GM12875 (cell line): ENCODE measurements around the gene KRT5.

Source experiments
- H3K4me3 ChIP-seq: one replicate; pipeline ENCODE4 v1.5.1; 2011; ENCODE audit warnings: low read depth, low read length, control low read depth
- TF ChIP-seq, protein P1 (sequence below): IDR thresholded peaks from 2 replicates; pipeline ENCODE4 v1.5.1; 2011; ENCODE audit warnings: low read depth, mild to moderate bottlenecking, control low read depth, inconsistent platforms, low read length, moderate library complexity, borderline replicate concordance; ENCODE audit not compliant: insufficient read depth

The KRT5 gene

DNA sequence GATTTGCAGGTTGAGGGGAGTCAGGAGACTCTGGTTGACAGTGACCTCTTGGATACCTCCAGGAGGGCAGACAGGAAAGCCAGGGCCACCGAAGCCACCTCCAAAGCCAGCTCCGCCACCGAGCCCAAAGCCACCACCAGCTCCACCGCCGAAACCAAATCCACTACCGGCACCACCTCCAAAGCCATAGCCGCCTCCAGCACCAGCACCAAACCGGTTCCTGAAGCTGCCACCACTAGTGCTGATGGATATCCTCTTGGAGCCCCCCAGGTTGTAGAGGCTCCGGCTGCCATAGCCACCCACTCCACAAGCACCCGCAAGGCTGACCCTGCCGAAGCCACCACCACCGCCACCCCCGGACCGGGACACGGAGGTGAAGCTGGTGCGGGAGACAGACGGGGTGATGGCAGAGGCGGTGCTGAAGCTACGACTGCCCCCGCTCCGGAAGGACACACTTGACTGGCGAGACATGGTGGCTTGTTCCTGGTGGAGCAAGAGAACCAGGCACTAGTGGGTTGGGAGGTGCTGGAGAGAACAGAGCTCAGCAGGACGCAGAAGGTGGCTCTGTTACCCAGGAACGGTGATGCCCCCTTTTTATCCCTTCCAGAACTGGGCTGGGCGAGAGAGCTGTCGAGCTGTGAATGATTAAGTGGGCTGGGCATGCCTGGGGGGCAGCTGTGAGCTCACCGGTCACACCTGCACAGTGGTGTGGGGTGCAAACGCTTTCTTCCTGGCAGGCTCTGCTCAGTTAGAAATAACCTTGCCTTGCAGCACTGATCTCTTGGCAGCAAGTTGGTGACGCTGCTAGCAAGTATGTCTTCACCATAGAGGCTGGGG lies at the start of gene KRT5:
Gene KRT5 (minus strand): TSS at position 569 of the 837 bp plus-strand sequence. CDS start 98 bp downstream, at position 471.
- H3K4me3 ChIP-seq: no peak within 1 kb of the TSS
- TF ChIP-seq, protein P1, sequence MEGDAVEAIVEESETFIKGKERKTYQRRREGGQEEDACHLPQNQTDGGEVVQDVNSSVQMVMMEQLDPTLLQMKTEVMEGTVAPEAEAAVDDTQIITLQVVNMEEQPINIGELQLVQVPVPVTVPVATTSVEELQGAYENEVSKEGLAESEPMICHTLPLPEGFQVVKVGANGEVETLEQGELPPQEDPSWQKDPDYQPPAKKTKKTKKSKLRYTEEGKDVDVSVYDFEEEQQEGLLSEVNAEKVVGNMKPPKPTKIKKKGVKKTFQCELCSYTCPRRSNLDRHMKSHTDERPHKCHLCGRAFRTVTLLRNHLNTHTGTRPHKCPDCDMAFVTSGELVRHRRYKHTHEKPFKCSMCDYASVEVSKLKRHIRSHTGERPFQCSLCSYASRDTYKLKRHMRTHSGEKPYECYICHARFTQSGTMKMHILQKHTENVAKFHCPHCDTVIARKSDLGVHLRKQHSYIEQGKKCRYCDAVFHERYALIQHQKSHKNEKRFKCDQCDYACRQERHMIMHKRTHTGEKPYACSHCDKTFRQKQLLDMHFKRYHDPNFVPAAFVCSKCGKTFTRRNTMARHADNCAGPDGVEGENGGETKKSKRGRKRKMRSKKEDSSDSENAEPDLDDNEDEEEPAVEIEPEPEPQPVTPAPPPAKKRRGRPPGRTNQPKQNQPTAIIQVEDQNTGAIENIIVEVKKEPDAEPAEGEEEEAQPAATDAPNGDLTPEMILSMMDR: no peak

DNA sequence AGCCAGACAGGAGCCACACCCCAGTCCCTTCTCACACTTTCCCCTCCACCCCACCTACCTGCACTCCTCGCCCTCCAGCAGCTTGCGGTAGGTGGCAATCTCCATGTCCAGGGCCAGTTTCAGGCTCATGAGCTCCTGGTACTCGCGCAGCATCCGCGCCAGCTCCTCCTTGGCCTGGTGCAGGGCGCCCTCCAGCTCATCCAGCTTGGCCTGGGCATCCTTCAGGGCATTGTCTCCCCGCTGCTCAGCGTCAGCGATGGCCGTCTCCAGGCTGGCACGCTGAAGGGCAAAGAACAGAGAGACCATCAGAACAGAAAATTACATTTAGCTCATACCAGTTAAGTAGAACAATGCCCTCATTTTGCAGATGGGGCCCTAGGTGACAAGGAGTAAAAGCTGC lies 47.9 kb upstream of the KRT5 start:
- H3K4me3 ChIP-seq: no peak overlapping the region
- TF ChIP-seq, protein P1: no peak

DNA sequence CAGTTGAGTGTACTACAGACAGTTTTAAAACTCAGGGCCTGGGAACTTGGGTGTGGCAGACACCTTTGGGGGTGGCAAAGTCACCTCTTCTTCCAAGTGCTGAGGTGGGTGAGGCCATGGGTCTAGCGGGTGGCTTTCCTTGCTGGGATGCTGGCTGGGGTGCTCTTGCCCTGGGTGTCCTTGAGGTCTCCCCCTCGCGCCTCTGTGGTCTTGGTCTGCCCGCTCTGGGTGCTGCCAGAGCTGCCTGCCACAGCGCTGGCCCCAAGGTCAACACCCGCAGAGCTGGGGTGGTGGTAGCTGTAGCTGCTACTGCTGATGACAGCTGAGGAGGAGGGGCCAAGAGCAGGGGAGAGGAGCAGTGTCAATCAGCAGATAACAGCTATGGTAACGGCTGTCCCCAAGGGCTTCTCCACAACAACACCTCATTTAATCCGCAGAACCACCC lies 46.7 kb upstream of the KRT5 start:
- H3K4me3 ChIP-seq: no peak overlapping the region
- TF ChIP-seq, protein P1: no peak

DNA sequence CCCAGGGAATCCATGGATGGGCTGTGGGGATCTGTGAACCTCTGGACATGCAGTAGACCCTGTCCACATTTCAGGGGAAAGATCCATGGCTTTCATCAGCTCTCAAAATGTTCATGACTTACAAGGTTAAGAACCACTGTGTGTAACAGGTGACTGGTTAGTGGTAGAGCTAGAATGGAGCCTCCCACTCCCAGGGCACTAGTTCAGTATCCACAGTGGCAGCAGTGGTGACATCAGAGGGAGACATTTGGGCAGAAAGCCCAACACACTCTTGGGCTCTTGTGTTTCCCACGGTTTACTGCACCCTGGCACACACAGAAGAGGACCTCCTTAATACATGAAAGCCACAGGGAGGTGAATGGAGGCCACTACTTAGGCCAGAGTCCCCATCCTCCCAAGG lies 44.4 kb upstream of the KRT5 start:
- H3K4me3 ChIP-seq: no peak overlapping the region
- TF ChIP-seq, protein P1: no peak

DNA sequence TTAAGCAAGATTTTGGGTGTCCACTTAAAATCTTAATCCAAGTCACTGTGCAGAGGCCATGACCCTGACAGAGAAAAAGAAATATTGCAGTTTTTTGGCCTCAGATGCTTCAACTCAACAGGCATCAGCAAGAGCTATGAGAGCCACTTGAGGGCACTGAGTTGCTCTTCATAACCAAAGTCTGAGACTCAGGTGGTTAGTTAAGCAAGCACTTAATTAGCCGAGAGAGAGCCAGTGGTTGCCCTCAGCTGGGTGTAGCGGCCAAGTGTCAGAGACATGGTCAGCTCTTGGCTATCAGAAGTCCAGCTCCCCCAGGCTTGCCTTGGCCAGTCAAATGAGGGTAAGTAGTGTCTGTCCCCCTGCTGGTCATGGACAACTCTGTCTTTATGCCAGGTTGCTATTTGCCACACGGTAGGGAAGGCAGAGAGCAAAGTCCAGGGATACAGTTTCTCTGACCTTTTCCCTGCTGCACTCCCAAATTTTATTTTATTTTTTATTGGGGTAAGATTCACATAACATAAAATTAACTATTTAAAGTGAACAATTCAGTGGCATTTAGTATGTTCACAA lies 41.8 kb upstream of the KRT5 start:
- H3K4me3 ChIP-seq: no peak overlapping the region
- TF ChIP-seq, protein P1: peak; percentile 23; the same call in 1 of the 2 replicates

DNA sequence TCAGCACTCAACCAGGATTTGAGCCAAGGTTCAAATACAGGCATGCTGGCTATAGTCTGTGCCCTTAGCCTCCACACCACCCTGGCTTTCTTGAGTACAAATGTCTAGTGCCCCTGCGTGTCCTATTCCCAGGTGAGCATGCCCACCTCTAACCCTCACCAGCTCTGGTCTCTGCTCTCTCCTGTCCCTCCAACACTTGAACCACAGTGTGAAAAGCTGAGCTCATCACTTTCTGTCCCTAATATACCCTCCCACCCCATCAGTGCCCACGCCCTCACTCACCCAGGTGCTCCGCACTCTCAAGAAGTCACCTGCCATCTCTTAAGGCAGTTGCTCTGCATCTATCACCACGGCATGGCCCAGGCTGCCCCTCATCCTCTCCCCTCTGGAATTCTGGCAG lies 39.8 kb upstream of the KRT5 start:
- TF ChIP-seq, protein P1: no peak
- no peak overlapping the region for H3K4me3 ChIP-seq
